ENCODE measurements around the gene ZNF276. TPM values are rescaled to one million over a fixed set of nuclear protein-coding genes. Genes with fewer than 3 reads are reported as not detected.

The ZNF276 gene
- polyA plus RNA-seq, 1 experiment = 8.5 TPM

DNA sequence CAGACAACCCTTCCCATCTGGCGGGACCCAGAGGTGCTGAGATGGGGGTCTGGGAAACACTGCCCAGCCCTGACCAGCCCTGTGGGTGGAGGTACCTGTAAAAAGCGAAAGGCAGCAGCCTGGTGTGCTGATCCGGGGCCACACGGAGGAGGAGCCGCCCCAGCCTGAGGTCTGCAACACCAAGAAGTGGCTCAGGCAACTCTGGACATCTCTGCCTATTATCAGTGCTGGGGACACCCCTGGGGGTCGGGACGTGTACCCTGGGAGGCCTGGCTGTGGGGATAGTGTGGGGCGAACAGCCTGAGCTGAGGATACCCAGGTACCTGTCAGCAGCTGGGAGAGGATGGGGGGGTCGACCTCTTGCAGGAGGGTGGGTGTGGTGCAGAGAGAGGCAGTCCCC, 18.0 kb downstream of the ZNF276 start:
- ChIA-PET POLR2A (no interaction called here), CTCF (interaction anchor here (0.7 to 1.0 kb wide), 2 partner anchors 39 to 53 kb away, joined by 3 read pairs; no protein-coding TSS in a partner anchor)
- no peak for DNase-seq (ENCODE audit: low read depth)
- Histone ChIP-seq H3K27me3 (ENCODE audit: control insufficient read depth, insufficient read depth, low read length) (no peaks in the 10 kb centered on the region), H3K36me3 (ENCODE audit: control insufficient read depth, insufficient read depth, low read length) (peaks cover 25% of the 10 kb centered on the region), H3K4me3 (ENCODE audit: low read depth, low read length) (no peak overlapping the region)
- TF ChIP-seq, protein P1, sequence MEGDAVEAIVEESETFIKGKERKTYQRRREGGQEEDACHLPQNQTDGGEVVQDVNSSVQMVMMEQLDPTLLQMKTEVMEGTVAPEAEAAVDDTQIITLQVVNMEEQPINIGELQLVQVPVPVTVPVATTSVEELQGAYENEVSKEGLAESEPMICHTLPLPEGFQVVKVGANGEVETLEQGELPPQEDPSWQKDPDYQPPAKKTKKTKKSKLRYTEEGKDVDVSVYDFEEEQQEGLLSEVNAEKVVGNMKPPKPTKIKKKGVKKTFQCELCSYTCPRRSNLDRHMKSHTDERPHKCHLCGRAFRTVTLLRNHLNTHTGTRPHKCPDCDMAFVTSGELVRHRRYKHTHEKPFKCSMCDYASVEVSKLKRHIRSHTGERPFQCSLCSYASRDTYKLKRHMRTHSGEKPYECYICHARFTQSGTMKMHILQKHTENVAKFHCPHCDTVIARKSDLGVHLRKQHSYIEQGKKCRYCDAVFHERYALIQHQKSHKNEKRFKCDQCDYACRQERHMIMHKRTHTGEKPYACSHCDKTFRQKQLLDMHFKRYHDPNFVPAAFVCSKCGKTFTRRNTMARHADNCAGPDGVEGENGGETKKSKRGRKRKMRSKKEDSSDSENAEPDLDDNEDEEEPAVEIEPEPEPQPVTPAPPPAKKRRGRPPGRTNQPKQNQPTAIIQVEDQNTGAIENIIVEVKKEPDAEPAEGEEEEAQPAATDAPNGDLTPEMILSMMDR (IDR thresholded peaks at IDR 0.05; ENCODE audit: insufficient read depth, low read depth, low read length) = no peak

DNA sequence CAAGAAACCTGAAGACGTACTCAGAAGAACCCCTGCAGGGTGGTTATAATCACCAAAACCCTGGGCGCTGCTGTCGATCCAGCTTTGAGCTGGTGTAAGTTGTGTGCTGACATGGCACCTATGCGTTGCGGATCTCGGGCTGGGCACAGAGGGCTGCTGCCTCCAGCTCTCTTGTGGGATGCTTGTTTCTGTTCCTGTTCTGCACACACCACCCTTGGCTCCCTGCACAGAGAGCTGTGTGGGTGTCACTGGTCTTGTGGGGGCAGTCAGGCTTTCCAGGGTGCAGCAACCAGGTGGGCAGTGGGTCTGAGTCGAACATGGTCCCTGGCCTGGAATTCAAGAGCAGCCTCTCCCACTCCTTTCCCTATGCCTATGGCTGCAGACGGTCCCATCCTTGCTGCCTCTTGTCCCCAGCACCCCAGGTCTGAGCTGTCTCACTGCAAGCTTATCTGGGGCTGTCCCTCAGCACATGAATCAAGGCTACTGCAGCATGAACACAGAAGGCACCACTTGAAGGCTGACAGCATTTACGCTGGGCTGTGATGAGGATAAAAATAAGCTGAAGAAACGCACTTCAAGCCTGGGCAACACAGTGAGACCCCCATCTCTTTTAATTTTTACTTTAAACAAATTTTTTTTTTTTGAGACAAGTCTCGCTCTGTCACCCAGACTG, 20.1 kb downstream of the ZNF276 start:
- no peak overlapping the region for H3K4me3 ChIP-seq (ENCODE audit: low read depth, low read length)
- H3K27me3 ChIP-seq (ENCODE audit: control insufficient read depth, insufficient read depth, low read length) = no peaks in the 10 kb centered on the region
- ChIA-PET POLR2A (no interaction called here), CTCF (interaction anchor here (1.6 kb wide), 1 partner anchor 119 kb away, joined by 6 read pairs; no protein-coding TSS in a partner anchor)
- DNase-seq (ENCODE audit: low read depth) = no peak
- TF ChIP-seq, protein P1 (IDR thresholded peaks at IDR 0.05; ENCODE audit: insufficient read depth, low read depth, low read length) = no peak
- peaks cover 24% of the 10 kb centered on the region for H3K36me3 ChIP-seq (ENCODE audit: control insufficient read depth, insufficient read depth, low read length)

DNA sequence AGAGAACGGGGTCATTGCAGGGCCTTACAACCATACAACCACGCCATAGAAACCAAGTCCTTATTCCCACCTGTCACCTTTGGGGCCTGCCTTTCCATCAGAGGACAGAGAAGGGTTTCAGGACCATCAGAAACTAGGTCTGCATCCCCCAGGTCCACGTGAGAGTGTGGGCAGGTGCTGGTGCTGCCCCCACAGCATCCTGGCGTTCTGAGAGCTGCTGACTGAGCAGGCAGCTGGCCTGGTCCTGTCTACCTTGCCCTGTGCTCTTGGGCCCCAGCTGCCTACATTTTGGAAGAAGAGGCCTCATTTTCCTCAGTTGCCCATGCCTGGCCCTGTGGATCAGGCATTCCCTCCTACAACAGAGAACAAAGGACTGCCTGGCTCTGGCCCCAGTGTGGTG, 21.6 kb downstream of the ZNF276 start:
- TF ChIP-seq, protein P1 (IDR thresholded peaks at IDR 0.05; ENCODE audit: insufficient read depth, low read depth, low read length) = no peak
- CTCF ChIA-PET = no interaction called here
- DNase-seq (ENCODE audit: low read depth) = no peak
- Histone ChIP-seq H3K4me3 (ENCODE audit: low read depth, low read length) (no peak overlapping the region), H3K36me3 (ENCODE audit: control insufficient read depth, insufficient read depth, low read length) (peaks cover 14% of the 10 kb centered on the region), H3K27me3 (ENCODE audit: control insufficient read depth, insufficient read depth, low read length) (no peaks in the 10 kb centered on the region)
- POLR2A ChIA-PET = interaction anchor here (0.5 kb wide), 1 partner anchor 164 kb away, joined by 3 read pairs; no protein-coding TSS in a partner anchor

DNA sequence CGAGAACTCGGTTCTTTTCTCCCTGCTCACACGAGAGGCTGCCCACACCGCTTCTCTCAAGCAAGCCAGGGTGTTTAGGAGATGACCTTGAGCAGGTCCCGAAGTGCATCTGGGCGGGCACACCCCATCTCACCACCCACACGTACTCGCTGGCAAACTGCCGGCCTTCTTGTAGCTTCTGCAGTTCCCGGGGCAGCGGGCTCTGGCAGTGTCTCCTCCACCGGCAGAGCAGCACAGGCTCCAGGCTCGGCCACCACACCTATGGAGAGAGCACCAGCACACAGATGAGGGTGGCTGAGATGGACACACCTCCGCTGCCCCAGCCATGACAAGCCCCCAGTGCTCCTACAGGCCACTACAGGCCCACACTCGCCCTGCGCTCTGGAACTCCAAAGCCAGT, 23.5 kb downstream of the ZNF276 start:
- Histone ChIP-seq H3K4me3 (ENCODE audit: low read depth, low read length) (no peak overlapping the region), H3K27me3 (ENCODE audit: control insufficient read depth, insufficient read depth, low read length) (no peaks in the 10 kb centered on the region), H3K36me3 (ENCODE audit: control insufficient read depth, insufficient read depth, low read length) (peaks cover 1% of the 10 kb centered on the region)
- ChIA-PET CTCF (no interaction called here), POLR2A (no interaction called here)
- no peak for DNase-seq (ENCODE audit: low read depth)
- TF ChIP-seq, protein P1 (IDR thresholded peaks at IDR 0.05; ENCODE audit: insufficient read depth, low read depth, low read length) = no peak

DNA sequence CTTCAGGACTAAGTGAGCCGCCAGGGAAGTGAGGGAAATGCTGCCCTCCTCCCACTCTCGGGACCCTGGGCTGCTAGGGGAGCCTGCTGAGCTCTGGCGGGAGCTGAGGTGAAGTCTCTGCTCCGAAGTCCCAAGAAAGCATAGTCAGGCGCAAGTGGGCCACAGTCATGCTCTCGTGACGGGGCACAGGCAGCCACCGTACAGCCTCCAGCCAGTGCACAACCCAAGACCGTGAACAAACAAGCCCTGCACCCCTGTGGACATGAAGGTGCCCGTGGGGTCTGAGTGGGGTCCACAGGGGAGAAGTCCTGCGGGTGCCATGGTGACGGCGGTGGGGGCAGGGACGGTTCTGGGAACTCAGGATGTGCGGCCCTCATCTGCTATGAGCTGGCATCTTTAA, 24.7 kb downstream of the ZNF276 start:
- POLR2A ChIA-PET = no interaction called here
- no peak for DNase-seq (ENCODE audit: low read depth)
- CTCF ChIA-PET = interaction anchor here (1.1 to 2.2 kb wide), 2 partner anchors 30 to 115 kb away, joined by 5 to 9 read pairs; no protein-coding TSS in a partner anchor

More for the DNA sequence above, 24.7 kb downstream of the ZNF276 start:
- no peak overlapping the region for H3K4me3 ChIP-seq (ENCODE audit: low read depth, low read length)
- H3K27me3 ChIP-seq (ENCODE audit: control insufficient read depth, insufficient read depth, low read length) = no peaks in the 10 kb centered on the region
- TF ChIP-seq, protein P1 (IDR thresholded peaks at IDR 0.05; ENCODE audit: insufficient read depth, low read depth, low read length) = no peak
- peaks cover 1% of the 10 kb centered on the region for H3K36me3 ChIP-seq (ENCODE audit: control insufficient read depth, insufficient read depth, low read length)
